GM19397 (cell line): ENCODE results near the gene DIPK1A.
"Not testable (repeated sequence)": the region's sequence is repeated elsewhere in the genome, so short reads cannot be mapped to it uniquely, and the experiment has no call there.

Experiments used
- ATAC-seq: cut with Tn5 transposase; IDR thresholded peaks from one replicate; pipeline ENCODE4 v1.9.1; 2021; ENCODE audit warnings: mild to moderate bottlenecking, moderate library complexity; ENCODE audit not compliant: unreplicated experiment

The DIPK1A gene

DNA sequence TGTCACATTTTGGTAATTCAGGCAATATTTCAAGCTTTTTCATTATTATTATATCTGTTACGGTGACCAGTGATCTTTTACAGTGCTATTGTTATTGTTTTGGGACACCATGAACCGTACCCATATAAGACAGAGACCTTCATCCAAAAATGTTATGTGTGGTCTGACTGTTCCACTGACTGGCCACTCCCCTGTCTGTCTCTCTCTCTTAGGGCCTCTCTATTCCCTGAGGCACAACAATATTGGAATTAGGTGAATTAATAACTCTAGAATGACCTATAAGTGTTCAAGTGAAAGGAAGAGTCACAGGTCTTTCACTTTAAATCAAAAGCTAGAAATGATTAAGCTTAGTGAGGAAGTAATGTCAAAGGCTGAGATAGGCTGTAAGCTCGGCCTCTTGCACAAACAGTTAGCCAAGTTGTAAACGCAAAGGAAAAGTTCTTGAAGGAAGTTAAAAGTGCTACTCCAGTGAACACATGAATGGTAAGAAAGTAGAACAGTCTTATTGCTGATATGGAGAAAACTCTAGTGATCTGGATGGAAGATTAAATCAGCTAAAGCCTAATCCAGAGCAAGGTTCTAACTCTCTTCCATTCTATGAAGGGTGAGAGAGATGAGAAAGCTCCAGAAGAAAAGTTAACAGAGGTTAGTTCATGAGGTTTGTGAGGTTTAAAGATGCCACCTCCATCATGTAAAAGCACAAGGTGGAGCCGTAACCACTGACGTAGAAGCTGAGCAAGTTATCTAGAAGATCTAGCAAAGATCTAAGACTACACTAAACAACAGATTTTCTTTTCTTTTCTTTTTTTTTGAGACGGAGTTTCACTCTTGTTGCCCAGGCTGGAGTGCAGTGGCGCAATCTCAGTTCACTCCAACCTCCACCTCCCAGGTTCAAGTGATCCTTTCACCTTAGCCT lies 19.7 kb upstream of the DIPK1A start:
- peak; percentile 57 for ATAC-seq

DNA sequence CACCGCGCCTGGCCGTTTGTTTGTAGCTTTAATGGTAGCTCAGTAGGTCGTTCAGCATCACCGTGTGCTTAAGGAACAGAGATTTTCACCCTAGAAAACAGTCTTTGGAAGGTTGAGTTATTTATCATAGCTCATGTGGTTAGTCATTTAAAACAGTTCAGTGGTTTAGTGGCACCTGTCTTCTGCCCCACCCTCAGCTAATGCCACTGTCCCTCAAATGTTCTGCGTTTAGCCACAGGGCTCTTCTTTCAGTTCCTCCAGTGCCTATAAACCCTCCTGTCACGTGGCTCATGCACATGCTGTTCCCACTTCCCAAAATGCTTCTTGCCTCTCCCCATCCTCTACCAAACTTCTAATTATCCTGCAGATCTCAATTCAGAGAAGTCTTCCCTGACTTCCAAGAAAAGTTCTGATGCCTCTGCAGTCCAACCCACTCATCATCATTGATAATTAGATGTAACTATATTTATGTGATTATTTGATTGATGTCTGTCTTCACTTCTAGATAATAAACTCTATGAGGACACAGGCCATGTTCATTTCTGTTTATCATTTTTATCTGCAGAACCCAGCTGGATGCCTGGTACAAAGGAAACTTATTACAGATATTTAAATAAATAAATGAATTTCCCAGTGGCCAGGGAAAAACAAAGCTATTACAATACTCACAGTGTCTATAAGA lies 14.4 kb upstream of the DIPK1A start:
- peak; percentile 77 for ATAC-seq

DNA sequence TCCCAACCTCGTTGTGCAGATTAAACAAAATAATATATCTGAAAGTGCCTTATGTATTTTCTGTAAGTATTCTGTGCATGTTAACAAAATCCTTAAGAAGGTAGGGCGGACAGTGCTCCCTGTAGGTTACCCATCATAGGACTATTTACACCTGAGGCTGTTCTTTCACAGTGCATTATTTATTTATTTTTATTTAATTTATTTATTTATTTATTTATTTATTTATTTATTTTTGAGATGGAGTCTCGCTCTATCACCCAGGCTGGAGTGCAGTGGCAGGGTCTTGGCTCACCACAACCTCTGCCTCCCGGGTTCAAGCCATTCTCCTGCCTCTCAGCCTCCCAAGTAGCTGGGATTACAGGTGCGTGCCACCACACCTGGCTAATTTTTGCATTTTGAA lies 12.8 kb upstream of the DIPK1A start:
- ATAC-seq = not testable (repeated sequence)

DNA sequence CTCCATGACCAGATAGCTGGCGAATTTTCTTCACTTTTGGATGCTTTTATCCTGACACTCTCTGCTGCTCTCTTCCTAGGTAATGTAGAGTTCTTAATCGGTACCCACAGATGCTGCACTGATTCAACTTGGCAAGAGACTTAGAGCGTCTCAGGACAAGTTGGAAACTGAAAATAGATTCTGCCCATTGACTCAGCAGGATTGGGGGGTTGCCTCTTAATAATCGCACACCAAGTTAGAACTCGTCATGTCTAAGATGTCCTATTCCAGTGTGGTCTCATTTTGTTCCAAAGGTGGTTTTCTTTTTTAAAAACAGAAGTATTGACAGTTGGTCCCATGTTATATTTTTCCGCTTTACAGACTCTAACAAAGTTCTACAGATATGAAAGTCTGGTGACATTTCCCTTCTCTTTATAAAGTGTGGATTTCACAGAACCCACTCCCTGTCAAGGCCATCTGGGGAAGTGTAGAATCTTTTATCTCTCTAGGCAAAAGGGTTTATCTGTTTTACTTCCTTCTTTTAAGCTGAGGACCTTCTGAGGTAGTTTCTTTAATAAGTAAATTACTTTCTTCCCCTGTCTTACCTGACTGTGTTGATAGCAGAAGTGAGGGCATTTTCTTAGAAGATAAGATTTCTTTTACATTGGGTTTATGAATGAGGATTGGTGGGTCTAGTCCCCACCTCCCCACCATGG lies 12.1 kb upstream of the DIPK1A start:
- no peak for ATAC-seq

DNA sequence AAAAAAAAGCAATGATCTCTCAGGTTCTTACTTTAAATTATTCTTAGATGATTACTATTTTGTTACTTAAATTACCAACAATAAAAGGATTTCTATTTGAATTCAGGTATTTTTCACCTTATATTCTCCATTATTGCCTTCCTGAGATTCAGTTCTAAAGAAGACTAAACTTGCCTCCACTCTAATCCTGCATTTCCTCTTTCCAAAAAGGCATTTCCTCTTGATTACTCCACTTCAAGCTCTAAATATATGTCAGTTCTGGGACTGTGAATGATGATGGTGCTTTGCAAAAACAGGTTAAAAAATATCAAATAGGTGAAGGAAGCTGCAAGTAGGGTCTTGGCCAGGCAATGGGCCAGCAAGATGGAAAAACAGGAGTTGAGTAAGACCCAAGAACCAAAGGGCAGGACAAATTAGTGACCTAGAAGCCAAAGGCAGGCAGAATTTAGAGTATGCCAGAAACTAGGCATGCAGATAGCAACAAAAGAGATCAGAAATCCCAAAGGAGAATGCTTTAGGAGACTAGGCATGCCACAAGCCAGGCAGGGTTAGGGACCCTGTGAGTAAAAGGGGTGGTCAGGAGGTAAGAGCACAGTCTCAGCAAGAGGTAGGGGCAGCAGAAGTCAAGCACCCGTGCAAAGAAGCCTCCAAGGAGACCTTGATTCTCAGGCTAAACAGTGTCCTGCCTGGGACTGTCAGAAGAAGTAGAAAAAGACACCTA lies 11.3 kb upstream of the DIPK1A start:
- ATAC-seq = no peak

DNA sequence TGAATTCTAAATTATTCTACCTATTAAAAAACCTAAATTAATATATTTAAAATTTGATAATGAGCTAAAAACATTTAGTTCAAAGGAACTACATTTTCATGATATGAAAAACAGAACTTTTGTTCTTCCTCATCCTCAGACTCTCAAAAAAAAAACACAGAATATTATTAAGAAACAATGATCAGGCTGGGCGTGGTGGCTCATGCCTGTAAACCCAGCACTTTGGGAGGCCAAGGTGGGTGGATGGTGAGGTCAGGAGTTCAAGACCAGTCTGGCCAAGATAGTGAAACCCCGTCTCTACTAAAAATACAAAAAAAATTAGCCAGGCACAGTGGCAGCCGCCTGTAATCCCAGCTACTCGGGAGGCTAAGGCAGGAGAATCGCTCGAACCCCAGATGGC lies 10.7 kb upstream of the DIPK1A start:
- ATAC-seq = not testable (repeated sequence)

DNA sequence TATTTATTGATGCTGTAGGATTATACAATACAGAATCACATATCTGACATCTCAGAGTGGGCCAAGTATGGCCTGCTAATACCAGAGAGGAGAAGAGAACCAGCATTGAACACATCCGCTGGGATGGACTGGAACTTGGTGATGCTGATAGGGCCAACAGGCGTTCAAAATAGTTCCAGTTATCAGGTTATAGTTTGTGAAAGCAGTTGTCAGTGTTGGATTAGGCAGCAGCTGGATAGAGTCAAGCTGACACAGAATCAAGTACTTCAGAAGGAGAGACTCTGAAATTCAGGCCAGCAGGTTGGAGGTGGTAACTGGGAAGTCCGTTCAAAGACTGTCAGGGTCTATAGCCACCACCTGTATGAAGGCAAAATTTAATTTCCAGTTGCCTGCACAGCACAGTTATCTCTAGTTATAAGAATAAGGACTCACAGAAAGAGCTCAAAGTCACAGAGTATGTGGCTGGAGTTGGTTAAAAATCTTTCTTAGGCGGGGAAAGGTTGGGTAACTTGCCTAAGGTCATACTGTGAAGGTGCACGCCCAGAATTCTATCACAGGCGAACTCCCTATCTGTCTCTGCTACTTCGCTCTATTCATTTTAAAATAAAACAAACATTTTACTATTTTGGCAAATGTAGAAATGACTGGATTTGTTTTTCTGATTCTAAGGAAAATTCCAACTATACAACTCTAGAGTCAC lies 9.9 kb upstream of the DIPK1A start:
- ATAC-seq = no peak

DNA sequence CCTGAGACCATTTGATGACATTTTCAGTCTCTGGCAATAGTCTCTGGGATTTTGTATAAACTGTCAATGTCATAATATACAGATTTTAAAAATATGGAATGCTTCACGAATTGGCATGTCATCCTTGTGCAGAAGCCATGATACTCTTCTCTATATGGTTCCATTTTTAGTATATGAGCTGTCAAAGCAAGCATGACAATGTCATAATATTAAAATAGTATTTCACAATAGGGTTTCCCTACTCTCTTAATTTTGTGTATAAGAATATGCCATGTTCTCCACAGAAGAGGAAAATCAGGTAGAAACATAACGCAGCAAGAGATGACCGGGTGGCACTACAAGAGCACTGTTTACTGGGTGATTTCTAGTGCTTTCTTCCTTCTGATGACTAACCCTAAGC lies 8.3 kb upstream of the DIPK1A start:
- no peak for ATAC-seq

DNA sequence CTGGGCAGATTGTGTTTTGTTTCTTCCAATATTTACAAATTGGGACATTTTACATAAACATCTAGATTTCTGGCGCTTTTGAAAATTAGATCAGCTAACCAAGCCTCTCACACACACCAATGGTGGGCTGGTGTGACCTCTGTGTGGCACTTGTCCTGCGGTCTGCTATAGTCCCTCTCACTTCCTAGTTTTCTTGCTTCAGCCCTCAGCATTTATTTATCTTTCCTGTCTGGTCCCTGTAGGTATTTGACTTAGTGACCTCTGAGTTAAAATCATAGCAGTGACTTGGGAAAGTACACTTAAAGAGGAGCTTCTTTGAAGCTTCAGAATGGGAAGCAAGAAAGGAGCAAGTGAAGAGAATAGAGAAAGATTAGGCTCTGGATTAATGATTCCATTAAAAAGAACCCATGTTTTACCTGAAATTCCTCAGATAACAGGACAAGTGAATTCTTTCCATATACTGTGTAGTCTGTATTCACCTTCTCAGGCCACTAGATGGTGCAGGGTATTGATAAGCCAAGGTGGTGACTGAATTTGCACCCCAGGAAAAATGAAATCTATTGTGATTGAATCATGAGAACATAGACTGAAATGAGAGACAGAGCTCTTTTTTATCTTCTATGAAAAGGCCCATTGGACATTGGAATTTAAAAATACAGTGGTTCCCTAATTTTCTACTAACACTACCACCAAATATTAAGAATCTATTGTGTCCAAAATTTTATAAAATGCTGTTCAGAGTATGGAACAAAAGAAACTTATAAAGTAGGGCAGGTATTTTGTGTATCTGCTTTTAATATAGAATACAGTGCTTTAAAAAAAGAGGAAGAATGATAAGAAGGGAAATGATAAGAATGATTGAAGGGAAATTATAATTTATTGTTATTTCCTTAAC lies 7.1 kb upstream of the DIPK1A start:
- no peak for ATAC-seq

DNA sequence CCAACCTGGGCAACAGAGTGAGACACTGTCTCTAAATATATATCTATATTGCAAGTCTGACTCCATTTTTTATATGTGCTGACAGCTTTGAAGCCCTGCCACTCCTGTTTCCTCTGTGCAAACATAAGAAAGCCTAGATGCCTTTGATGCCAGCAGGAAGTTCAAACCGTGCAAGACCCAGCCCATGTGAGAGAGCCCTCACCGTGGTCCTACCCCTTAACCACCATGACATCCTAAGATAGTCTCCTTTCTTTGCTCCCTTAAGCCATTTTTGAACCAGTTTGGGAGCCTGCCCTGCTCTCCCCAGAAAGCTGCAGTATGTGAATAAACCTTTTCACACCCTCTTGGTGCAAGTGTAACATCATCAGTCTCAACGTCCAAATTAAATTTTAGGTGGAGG lies 3.7 kb upstream of the DIPK1A start:
- no peak for ATAC-seq

DNA sequence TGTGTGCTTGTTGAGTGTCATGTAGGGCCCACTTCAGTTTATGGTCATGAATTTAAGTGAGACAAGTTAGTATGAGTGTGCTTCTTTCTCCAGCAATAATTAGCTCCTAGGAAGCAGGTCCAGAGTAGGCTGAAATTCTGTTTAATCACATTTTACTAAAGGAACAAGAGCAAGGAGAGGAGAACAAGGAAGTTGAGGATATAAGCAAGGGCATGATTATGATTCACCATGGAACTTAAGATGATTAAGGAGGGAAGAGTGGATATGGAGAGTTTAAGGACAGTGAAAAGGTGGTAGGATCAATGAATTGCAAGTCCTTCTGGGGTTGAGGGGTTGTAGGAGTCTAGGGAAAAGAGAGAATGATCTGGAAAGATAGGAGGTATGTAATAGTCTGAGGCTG lies 3.1 kb upstream of the DIPK1A start:
- no peak for ATAC-seq

DNA sequence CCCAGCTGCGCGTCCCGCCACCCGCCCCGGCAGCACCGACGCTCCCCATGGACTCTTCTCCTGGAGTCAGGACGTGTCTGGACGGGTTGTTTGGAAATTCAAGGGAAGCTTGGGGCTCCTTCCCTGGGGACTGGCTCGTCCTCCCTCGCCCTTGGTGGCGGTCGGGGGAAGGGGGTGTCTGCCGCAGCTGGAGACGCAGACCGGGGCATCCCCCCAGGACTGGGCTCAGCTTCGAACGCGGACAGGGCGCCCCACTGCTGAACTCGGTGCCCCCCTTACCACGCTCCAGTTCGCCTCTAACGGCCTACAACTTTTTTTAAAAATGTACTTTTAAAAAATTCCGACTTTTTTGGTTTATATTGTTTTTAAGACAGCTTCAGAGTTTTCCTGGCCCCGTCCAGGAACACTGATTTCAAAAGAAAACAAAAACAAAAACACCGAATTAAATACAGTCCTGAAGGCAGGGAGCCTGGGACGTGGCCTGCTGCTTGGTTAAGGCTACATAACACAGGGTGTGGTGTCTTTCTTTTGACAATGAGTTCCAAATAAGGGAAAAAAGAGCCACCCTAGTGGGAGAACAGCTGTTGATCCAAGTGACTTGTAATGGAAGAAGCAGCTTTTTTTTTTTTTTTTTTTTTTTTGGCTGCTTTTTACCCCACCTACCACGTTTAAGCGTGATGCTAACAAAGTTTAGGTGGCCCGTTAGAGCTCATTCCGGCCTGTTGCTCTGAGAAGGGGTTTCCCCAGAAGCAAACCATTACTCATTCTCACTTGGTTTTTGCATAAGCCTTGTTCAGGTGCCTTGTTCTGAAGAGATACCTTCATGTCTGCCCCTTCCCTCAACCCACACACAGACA lies 862 bp upstream of the DIPK1A start:
- ATAC-seq = peak; percentile 35

DNA sequence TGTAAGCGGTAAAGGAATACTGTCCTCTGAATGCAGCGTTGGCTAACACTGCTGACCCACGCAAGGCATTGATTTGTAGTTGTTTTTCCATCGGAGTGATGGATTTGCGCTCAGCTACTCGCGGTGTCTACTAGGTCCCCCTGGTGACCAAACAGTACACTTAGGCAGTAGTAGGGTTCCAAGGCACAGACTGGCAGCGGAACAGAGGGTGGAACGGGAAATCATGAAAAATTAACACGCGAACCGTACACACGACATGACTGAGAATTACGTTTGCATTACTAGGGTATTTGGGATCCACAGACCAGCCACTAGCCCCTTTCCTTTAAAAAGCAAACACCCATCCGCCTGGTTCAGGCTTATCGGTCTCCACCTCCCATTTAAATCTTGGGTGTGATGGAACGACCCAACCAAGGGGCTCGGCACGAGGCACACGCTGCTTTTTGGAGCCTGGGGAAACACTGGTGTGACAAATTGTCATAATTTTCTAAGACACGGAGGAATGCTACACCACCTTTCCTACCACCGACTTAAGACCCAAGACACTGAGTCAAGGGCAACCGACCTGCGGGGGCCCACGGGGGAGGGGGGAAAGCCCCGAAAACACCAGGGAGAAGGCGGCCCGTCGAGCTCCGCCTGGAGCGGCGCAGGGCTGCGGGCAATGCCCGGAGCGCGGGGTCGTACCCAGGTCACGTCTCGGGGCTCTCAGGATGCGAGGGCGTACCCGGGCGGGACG lies 699 bp downstream of the DIPK1A start:
- ATAC-seq = peak; percentile 26

DNA sequence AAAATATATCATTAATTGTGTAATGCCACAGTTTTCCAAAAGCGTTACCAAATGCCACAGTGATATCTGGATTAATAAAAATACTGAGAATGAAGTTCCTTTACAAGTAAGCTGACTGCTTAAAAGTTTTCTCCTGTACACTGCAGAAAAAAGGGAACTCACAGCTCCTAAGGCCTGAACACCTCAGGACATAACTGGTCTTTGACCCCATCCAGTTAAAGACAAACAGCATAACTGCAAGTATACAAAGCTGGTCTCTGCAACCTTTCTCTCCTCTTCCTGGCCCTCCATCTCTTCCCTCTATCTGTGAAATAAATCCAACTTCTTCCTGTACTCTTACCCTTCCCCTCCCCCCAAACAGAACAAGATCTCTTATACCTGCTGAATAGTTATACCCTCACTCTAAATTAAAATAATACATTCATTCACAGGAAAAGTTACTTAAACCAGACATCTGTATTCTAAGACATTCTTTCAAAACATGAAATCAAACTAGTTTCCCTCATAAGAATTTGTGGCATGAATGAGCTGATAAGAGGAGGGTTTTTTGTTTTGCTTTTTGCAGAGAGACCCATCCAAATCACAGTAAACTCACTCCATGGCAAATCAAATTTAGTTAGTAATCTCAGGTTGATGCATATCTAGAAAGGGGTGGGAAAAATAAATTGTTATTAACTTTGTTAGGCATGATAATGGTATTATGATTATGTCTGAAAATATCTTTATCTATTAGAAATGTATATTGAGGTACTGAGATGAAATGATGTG lies 2.9 kb downstream of the DIPK1A start:
- ATAC-seq = no peak

DNA sequence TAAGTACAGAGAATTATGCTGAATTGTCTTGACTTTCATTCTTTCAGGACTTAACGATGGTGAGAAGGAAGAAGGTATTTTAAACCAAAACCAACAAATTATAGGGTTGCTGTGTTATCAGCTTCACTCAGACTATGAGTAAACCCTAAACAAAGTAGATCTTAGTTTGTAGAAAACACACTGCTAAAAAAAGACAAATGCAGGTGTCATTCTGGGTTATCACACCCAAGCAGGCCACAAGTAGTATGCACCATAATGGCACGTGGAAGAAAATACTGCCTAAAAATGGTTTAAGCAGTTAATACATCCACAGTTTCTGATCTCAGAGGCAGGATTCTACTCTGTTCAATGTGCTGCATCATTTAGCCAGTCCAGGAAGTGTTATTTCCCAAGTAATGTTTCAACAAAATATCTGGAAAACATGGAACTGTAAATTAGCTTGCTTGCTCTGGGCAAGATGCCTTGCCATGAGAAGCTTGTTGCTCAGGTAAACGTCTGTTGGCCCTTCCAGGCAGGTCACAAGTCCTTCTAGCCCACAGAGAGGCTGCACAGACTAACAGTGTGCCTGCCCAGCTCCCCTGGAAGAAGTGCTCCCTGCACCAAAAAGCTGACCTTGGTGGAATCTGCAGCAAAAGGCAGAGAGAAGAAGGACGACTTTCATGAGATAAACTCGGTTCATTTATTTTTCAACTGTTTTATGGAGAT lies 4.1 kb downstream of the DIPK1A start:
- peak; percentile 27 for ATAC-seq

DNA sequence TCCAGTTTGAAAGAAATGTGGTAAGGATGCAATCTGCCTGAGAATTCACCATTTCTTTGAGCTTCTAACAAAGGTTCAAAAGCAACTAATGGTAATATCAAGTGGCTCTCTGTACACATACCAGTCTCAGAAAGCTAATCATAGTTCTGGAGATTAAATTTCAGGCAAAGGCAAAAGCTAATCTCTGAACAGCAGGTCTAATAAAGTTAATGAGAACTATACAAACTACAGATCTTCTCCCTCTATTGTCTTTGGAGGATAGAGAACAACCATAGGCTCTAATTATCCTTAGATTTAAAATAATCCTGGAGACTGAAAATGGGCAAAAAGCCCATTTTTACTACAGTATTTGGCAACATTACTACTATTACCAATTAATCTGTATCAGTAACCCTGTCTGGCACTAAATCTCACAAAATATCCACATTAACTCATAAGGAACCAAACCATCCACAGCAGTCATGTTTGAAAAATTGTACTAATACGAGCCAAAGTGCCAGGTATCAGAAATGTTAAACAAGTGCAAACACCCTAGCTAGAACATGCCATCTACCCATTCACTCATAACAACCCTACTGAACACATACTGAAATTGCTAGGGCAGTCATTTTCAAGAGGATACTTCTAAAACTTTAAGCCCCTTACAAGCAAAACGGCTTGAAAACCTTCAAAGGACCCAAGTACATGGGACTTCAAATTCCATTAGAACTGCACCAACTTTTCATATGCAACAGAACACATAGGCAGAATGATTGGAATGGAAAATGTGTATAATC lies 4.8 kb downstream of the DIPK1A start:
- ATAC-seq = no peak
